ENCODE data around the gene OSM.
A peak's percentile ranks its signal among the peaks of the same experiment; 100 is the strongest.

Gene OSM

DNA sequence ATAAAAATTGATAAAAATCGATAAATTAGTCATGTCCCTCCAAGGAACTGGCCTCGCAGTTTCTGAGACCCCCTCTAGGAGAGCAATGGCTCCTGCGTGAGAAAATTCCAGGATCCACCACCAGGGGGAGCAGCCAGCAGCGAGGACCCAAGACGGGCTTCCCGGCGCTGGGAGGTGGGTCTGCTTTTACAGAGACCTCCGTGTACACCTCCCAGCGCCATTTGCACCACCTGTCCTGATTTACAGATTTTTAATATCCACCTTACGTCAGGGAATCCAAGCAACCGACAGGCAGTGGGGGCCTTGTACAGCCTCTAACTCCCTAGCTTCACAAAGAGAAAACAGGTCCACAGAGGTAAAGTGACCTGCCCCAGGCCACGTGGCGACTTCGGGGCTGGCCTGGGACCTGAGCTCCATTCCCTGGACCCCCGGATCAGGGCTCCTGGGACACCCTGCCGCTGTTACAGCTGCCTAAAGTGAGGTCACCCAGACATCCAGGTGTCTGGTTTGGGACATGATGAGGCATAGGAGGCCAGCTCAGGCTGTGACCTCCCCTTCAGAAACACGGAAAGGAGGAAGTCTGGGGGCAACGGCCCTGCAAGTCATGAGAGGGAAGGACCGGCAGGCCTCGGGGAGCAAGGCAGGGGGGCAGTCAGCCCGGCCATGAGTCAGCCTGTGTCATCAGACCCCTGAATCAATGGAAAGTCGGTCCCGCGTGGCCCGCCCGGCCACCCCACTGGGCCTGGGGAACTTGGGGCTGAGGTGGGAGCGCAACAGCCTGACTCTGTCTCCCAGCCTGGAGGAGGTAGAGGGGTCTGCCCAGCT lies 3.5 kb downstream of the OSM start:
- no peak for DNase-seq (ENCODE audit: low spot score)

DNA sequence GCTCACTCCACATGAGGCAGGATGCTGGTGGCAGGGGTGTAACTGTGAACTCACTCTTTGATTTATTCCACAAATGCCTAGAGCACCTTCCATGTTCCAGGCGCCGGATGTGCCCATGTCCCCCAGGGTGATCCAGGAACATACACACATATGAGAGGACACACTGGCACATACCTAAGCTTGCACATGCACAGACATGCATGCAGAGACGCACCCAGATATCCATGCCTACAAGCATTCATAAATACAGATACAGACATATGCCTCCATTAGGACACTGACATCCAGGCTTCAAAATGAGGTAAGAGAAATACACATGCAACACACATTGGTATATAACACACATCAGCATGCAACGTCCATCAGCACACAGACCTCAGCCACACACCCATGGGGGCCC lies 4.5 kb downstream of the OSM start:
- DNase-seq (ENCODE audit: low spot score) = no peak

DNA sequence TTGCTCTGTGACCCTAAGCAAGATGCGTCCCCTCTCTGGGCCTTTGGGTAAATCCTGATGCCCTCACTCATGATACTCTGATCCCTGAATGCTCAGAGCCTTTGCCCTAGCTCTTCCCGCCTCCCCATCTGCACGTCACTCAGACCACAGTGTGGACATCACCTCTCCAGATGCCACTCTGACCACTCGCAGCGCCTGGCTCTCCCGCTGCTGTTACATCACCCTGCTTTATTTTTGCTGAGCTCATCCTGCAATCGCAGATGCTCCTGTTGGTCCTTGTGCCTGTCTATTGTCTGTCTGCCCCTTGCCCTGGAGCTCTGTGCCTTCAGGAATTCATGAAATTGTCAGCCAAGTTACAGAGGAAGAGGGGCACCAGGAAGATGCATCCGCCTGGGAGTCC lies 5.5 kb downstream of the OSM start:
- DNase-seq (ENCODE audit: low spot score) = no peak

DNA sequence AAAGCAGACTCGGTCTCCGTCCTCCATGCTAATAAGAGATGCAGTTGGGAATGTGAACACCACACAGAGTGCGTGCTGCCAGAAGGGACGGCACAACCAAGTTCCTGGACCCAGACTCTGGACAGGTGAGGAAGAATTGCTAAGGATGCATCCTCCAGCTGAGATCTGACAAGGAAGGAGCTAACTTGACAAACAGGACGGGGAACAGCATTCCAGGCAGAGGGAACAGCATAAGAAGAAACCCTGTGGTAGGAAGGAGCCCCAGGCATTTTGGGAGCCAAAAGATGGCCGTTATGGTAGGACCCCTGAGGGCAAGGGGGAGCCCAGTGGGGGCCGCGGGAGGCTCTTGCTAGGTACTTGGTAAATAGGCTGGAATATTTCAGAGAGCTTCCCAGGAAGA lies 6.0 kb downstream of the OSM start:
- no peak for DNase-seq (ENCODE audit: low spot score)

DNA sequence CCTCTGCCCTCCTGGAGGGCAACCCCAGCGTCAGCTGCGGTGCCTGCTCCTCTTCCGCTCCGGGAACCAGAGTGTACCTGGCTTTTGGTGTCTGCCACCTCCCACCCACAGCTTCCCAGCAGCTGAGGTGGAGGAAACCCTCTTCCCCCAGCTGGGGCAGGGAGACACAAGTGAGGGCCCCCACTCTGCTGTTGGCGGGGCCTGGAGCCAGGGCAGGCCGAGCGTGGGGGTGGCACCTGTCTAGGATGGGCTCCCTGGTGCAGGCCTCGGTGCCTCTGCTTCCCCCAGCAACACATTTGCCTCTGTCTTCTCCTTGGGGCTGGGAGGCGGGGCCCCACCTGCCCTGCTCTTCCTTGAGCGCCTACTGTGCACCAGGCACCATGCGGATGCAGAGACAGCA lies 6.4 kb downstream of the OSM start:
- no peak for DNase-seq (ENCODE audit: low spot score)

DNA sequence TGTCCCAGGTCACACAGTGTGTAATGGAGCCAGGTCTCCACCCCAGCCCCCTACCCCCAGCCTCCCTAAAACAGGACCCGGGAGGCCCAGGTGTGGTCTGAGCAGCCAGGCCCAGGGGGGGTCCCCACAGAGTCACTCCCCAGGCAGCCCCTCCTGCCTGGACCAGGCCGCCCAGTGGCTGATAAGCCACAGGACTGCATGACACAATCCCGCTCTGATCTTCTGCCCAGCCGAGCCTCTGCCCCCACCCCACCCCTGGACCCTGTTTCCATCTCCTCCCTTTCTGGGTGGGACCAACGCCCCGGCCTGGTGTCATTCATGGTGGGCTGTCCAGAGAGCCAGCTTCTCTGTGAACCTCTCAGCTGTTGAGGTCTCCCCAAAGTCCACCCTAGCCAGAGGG lies 12.3 kb downstream of the OSM start:
- no peak for DNase-seq (ENCODE audit: low spot score)

DNA sequence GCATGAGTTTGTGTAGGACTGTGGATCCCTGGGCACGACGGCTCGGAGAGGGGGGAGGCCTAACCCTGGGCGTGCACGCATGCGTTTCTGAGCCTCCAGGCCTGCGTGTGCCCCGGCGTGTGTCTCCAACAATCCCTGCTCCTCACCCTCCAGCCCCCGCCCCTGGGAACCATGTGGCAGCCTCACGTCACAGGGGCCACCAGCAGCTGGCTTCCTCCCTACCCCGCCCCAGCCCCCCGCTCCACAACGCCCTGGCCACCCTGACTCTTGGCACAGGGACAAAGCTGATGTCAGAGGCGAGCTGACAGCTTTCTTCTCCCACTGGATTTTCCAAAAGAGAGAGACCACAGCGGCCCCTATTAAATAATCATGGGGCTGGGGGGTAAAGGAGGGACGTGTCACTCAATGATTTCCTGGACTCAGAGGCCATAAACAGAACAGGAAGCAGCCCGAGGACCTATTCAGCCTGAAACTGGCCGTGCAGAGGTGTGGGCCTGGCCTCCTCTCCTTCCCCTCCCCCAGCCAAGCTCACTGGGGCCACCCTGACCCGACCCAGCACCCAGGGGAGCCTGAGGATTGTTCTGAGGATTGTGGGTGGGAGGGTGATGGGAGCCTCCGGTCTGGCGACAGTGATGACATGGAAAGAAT lies 13.3 kb downstream of the OSM start:
- no peak for DNase-seq (ENCODE audit: low spot score)

DNA sequence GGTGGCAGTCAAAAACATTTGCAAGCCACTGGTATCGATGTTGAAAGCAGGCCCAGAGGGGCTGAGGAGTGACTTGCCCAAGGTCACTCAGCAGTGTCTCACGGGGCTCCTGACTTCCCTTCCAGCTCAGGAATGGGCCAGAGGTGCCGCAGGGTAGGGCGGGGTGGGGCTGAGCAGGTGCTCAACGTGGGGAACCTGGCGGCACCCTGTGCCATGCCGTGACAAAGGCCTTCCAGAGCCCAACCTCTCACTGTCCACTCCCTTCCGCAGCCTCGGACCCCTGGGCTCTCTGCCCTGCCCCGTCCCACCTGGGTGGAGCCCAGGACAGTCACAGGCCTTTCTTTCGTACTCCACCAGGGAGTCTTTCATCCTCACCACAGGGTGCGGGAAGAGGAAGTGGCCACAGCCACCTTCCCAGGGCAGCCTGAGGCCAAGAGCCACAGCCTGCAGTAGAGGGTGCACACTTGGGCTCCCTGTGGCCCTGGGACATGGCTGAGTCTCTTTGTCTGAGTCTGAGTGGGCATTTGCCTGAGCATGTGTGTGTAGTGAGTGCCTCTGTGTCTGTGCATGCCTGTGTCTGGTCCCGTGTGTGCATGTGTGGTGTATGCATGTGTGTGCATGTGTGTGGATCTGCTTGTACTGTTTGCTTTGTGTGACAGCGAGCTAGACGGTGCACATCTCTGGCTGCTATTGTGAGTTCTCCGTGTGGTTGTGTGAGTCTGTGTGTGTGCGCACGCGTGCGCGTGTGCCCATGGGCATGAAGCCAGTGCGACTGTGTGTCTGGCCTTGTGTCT lies 14.0 kb downstream of the OSM start:
- DNase-seq (ENCODE audit: low spot score) = no peak

DNA sequence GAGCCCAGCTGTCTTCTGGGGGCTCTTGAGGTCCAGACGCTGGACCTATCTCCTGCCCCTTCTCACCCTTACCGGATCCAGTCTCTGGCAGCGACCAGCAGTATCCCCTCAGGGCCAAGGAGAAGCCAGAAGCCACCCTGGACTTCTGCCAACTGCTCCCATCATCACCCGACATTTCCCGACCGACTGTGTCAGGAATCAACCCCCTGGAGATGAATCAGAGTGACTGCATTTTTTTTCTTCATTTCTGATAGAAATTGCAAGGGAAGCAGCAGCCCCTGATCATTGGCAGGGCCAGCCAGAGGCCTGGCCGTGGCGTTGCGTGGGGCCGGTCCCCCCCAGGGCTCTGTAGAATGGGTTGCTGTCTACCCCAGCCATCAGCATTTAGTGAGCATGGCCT lies 14.9 kb downstream of the OSM start:
- DNase-seq (ENCODE audit: low spot score) = no peak

DNA sequence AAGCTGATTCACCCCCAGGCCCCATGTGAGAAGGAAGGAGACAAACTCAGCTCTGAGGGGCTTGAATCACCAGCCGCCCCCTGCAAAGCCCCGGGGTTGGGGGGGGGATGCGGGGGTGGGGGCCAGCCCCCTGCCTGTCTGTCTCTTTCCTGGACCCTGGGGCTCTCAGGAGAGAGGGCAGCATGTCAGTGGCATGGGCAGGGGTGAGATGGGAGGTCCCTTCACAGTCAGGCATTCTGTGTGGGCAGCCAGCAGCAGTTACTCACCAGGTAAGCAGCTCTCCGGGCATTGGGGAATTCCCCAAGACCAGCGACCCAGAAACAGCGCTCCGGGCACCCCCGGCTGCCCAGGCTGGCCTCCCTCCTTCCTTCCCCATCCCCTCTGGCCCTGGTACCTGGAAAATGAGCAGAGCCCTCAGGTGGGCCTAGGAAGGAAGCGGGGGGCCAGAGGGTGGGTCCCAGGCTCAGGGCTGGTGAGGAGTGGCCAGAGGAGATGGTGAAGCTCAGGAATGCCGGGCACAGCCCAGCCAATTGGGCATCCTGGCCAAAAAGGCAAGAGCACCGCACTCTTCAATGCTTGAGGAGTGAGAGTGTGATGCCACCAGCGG lies 15.9 kb downstream of the OSM start:
- peak; percentile 75 for DNase-seq (ENCODE audit: low spot score)

DNA sequence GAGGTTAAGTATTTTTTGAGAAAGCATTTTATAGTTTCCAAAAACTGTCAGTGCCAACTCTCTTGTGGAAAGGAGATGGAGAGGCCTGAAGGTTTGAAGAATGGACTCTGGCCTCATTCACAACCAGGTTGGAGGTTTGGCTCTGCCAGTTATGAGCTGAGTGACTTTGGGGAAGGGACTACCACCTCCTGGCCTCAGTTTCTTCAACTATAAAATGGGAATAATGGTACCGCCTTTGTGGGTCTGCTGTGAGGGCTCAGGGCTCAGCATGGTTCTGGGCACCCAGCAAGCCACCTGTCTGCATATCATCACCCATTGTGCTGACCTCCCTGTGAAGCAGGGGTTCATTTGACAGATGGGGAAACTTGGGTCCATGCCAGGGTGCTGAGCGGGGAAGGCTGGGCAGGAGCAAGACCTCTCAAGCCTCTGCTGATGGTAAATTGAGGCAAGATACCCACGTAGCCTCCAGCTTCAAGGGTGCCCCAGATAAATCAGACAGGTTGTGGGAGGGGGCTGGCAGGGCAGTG lies 16.5 kb downstream of the OSM start:
- no peak for DNase-seq (ENCODE audit: low spot score)

DNA sequence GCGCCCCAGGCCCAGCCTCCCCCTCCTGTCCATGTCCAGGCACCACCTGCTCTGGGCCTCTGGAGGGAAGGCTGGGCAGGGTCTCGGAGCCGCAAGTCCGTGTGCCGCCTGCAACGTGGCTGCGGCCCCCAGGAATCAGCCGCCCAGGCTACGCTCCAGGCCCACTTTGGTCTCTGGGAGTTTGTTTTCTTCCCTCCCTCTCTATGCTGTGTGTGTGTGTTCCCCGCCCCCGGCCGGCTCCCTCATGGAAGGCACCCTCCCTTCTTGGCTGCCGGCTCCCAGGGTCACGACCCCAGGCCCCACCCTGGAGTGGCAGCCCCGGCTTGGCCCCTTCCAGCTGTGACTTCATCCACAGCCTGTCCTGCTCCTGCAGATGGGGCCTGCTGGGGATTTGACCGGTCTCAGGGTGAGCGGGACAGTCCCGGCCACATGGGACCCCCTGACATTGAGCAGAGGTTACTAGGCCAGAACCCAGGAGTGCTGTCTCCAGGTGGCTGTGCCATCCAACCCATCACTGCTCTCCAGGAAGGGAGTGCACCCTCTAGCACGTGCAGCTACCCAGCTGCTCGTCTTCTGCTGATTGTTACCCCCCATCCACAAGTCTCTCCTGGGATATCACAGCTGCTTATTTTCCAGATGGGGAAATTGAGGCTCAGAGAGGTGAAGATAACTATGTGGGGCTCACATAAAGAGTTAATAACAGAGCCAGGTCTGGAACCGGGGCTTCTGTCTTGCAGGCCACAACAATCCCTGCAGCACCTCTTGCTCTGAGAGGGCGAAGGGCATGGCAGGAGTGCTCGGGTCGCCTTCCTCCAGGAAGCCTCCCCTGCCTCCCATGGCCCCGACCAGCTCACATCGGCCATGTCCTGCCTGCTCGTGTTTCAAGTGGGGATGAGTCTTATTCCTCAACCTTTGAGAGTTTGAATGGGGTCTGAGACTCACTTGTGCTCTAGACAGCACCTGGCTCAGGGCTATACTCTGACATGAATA lies 17.3 kb downstream of the OSM start:
- no peak for DNase-seq (ENCODE audit: low spot score)

DNA sequence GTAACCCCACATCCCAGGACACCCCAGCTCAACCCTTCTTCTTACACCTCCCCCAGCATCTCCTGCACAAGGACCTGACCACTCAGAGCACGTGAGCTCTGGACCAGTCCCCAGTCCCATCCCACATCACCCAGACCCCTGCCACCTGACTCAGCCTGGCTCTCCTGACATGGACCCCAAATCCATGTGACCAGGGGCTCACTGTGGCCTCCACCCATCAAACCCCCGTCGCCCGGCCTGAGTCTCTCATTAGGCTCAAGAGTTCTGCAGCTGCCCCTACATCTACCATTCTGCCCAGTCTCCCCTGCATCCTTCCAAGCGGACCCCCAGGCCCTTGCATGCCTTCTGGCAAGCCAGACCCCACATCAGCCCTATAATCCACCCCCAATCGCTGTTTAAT lies 18.2 kb downstream of the OSM start:
- DNase-seq (ENCODE audit: low spot score) = no peak

DNA sequence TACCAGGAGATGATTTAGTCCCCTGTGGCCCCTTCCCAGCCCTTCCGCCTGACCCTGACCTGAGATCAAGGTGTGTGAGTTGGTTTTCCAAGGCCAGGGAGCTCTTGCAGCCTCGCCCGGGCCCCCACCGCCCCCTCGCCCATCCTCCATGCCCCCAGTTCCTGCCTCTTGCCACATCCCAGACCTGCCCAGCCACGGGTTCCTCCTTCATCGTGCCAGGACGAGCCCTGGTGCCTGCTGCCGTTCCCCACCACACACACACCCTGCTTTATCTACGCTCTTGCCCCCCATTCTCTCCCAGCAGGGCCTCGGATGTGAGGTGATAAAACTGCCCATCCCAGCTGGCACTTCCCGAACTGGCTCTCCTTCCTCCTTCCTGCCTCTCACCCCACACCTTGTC lies 18.7 kb downstream of the OSM start:
- DNase-seq (ENCODE audit: low spot score) = no peak

DNA sequence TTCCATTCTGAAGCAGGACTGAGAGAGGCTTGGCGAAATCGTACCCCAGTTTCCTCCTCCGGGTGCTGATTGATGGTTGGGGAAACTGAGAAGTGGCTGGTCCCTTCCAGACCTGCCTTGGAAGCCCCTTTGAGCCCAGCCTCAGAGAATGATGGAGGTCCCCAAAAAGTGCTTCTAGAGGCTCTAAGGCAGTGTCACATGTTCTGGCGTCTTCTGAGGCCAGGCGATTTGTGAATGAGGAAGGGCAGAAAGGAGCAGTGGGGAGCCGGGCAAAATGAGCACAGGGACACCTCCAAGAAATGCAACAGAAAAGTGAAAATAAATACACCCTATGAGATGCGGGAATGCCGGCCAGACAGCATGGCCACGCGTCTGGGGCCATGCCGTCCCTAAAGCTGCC lies 19.1 kb downstream of the OSM start:
- no peak for DNase-seq (ENCODE audit: low spot score)

DNA sequence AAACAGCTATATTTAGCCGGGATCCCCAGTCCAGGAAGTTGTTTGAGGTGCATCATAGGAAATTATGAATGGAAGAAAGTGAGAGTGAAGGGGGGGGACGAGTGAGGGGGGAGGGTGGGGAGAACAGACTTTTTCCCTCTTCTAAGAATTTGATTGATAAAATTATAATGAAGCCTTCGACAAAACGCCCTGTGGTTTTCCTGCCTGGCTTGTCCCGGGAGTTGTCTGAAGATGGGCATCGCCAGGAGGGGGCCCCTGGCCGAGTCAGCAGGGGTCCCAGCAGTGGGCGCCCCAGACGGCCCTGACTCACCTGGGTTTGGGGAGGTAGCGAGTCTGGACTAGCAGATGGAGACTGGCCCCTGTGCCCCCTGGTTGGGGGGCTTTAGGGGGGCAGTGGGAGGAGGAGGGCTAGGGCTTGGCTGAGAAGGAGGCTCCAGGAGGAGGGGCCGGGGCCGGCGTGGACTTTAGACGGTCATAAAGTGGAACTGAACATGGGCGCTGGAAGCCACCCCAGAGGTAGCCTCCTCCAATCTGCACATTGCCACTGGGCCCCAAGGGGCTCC lies 19.8 kb downstream of the OSM start:
- DNase-seq (ENCODE audit: low spot score) = peak; percentile 79

DNA sequence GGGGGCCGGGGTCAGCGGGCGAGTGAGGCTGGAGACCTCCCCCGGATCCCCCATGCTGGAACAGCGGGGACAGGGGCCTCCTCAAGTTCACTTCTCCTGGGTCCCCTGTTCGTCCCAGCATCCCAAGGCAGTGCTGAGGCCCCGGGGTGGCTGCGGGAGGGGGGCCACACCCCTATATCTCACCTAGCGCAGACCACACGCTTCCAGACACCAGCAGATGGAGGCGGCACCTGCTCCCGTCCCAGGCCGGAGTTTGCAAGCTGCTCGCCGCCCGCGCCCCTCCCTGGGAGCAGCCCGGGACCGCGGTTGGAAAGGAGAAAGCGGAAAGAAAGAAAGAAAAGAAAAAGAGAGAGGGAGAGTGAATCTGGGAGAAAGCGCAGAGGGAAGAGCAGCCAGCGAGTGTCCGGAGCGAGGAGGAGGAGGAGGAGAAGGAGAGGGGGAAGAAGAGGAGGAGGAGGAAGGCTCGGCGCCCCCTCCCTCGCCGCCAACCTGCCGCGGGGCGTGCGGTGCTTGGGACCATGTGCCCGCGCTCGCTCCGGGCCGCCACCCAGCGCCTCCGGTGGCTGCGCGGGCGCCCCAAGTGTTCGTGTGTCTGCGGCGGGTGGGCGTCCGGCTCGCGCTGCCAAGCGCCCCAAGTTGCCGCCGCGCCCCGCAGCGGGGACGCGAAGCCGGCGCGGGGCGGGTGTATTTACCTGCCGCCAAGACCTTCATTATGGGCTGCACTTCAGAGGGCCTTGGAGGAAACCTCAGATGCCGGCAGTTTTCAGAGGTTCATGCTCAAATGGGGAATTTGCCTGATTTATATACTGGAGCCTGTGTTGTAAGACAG lies 20.5 kb downstream of the OSM start, which contains the start of gene LIF:
Gene LIF, minus strand, starts transcription at position 775 of the 829 bp plus-strand sequence. Its CDS starts 64 bp downstream, at position 711.
- no peak for DNase-seq (ENCODE audit: low spot score)

DNA sequence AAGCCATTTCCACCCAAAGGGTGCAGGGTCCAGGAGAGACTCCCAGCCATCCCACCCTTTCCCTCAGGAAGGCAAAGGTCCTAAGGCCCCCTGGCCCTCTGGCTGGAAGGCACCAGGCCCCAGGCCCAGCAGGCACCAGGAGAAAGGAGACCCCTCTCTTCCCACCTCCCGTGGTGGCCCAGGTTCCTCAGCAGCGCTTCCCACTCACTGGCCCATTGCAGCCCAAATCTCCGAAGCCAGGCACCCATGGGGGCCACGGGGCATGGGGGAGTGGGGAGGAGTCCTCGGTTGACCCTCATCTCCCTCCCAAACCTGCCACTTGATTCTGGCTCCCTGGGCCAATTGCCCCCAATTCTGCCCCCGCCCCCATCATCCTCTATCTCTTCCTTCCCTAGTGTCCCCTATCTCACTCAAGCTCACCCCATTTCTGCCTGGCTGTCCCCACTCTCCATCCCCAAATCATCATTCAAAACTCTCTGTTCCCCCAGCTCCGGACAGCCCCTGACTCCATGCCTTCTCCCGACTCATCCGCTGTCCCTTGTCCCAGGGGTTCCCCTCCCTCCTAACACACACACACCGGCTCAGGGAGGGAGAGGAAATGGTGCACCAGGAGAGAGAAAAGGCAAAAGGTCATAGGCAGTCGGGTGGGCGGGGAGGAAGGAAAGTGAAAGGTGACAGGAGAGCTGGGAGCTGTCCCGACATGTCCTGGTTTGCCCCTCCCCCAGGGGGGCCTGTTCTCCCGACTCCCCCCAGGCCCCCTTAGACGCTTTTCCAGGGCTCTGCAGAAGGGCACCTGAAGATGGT lies 21.3 kb downstream of the OSM start:
- DNase-seq (ENCODE audit: low spot score) = no peak

DNA sequence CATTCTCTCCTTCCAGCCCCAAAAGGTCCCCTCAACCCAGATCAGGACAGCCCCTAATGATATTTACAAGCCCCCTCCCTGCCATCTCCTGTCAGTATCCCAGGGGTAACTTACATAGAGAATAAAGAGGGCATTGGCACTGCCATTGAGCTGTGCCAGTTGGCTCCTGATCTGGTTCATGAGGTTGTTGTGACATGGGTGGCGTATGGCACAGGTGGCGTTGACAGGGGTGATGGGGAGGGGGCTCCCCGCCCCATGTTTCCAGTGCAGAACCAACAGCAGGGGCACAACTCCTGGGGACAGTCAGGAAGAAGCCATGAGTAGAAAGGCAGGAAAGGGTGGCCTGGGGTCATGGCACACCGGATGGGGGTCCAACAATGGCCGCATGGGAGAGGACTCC lies 22.0 kb downstream of the OSM start:
- no peak for DNase-seq (ENCODE audit: low spot score)

Measured in COLO829 (cell line).